MM.1S (cell line): Measurements from ENCODE around the gene STK4.

Experiments
- EZH2 ChIP-seq: fragments of 300-600 bp; sonication (generic); optimal IDR thresholded peaks from 2 replicates; pipeline ENCODE3; 2017; ENCODE audit warnings: low read depth, mild to moderate bottlenecking, antibody characterized with exemption, low read length, mixed read lengths
- EZH2phosphoT487 ChIP-seq: fragments of 300-600 bp; sonication (generic); IDR thresholded peaks from 2 replicates; pipeline ENCODE4 v1.6.1; 2018; ENCODE audit warnings: antibody characterized with exemption, low read length
- TF ChIP-seq, protein P1 (sequence below): fragments of 300-600 bp; sonication (generic); IDR thresholded peaks from 2 replicates; pipeline ENCODE4 v1.5.1; 2016; ENCODE audit warnings: antibody characterized with exemption, low read length, mixed read lengths

DNA sequence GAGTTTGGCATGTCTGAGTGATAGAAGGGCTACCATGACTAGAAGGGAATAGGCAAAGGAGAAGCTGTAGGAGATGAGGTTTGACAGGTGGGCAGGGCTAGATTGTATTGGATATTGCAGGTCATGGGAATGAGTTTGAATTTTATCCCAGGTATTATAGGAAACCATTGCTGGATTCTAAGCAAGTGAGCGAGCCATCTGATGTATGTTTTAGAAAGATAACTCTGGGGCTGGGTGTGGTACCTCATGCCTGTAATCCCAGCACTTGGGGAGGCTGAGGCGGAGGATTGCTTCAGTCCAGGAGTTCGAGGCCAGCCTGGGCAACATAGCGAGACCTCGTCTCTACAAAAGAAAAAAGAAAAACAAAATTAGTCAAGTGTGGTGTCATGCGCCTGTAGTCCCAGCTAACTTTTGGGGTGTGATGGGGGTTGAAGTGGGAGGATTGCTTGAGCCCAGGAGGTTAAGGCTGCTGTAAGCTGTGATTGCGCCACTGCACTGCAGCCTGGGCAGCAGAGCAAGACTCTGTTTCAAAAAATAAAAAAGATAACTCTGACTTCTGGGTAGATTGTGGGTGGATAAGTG is 16.9 kb downstream of the STK4 start:
- TF ChIP-seq EZH2 (no peak), EZH2phosphoT487 (no peak)
- TF ChIP-seq, protein P1, sequence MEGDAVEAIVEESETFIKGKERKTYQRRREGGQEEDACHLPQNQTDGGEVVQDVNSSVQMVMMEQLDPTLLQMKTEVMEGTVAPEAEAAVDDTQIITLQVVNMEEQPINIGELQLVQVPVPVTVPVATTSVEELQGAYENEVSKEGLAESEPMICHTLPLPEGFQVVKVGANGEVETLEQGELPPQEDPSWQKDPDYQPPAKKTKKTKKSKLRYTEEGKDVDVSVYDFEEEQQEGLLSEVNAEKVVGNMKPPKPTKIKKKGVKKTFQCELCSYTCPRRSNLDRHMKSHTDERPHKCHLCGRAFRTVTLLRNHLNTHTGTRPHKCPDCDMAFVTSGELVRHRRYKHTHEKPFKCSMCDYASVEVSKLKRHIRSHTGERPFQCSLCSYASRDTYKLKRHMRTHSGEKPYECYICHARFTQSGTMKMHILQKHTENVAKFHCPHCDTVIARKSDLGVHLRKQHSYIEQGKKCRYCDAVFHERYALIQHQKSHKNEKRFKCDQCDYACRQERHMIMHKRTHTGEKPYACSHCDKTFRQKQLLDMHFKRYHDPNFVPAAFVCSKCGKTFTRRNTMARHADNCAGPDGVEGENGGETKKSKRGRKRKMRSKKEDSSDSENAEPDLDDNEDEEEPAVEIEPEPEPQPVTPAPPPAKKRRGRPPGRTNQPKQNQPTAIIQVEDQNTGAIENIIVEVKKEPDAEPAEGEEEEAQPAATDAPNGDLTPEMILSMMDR, result no peak
